Ovary (tissue), 9 donors: ENCODE results near the gene PGAM2. TPM values are rescaled to one million over a fixed set of nuclear protein-coding genes. Genes with fewer than 3 reads are reported as not detected.
A peak's percentile ranks its signal among the peaks of the same experiment; 100 is the strongest.
"Not testable (repeated sequence)": the region's sequence is repeated elsewhere in the genome, so short reads cannot be mapped to it uniquely, and the experiment has no call there.

Experiments used
- DNase-seq, 5 donors: peaks; one replicate each; pipeline ENCODE4 v3.0.0-alpha.2; 2019 to 2020
- H3K27ac ChIP-seq, 2 donors: fragments of 200-600 bp; one replicate each; pipeline versions ENCODE4 v1.5.1 to v1.8.0; 2019 to 2022
- H3K27me3 ChIP-seq: fragments of 200-600 bp; one replicate; pipeline ENCODE4 v1.8.0; 2022
- H3K36me3 ChIP-seq: fragments of 200-600 bp; sonication (generic); one replicate; pipeline ENCODE4 v1.5.1; 2019
- H3K4me1 ChIP-seq: one replicate; pipeline ENCODE4 v1.8.1; 2013; ENCODE audit warnings: mild to moderate bottlenecking, moderate library complexity; ENCODE audit not compliant: insufficient read depth
- H3K4me3 ChIP-seq: fragments of 200-600 bp; sonication (generic); one replicate; pipeline ENCODE4 v1.5.1; 2017
- H3K9me3 ChIP-seq, 2 donors: fragments of 200-600 bp in 1 of 2; sonication (generic) in 1 of 2; one replicate each; pipeline versions ENCODE4 v1.5.1 to v1.8.1; 2013 to 2019; ENCODE audit warnings: mild to moderate bottlenecking in 1 of 2, moderate library complexity in 1 of 2
- CTCF ChIP-seq, 3 donors: fragments of 450-650 bp in 2 of 3; fragments of 200-600 bp in 1 of 3; IDR thresholded peaks; one replicate each; pipeline versions ENCODE4 v1.5.1 to v1.8.0; 2016 to 2022; ENCODE audit warnings: antibody characterized with exemption in 3 of 3, mild to moderate bottlenecking in 1 of 3
- EP300 ChIP-seq: sonication (generic); formaldehyde crosslinking; IDR thresholded peaks from one replicate; pipeline ENCODE4 v1.6.1; 2017; ENCODE audit warnings: antibody characterized with exemption
- POLR2A ChIP-seq: fragments of 450-650 bp; IDR thresholded peaks from one replicate; pipeline ENCODE4 v1.6.1; 2017; ENCODE audit warnings: antibody characterized with exemption, mild to moderate bottlenecking, moderate library complexity
- WGBS, 3 donors: extraction: QIAGEN DNeasy Blood & Tissue Kit in 1 of 3; methylation state at CpG; one replicate each; pipeline versions ENCODE4 v1.1.5 to v1.1.7; 2013 to 2017; 5-methylcytosine and 5-hydroxymethylcytosine counted together
- intact Hi-C, 4 donors: fragments of 100-400 bp; cut with DNase I; formaldehyde crosslinking; loops; one replicate each; pipeline versions ENCODE4 v1.11.0 to v1.15.1; 2022 to 2023
- polyA plus RNA-seq, 2 donors: library from polyadenylated mRNA; stranded (reverse); fragments of 200-250 nt in 1 of 2; fragments of 350-450 nt in 1 of 2; fragmentation: Illumina TruSeq in 1 of 2; extraction: RNeasy Lipid Tissue Mini Kit (QIAGEN cat#74804) in 1 of 2; gene quantifications; one replicate each; pipeline ENCODE4 v1.2.3, GENCODE V29; 2013 to 2014
- total RNA-seq, 7 donors: library from RNA; depleted of rRNA in 2 of 7; stranded (reverse); fragments of >200 nt in 2 of 7; fragmentation: NEBNext Ultra II Directional in 3 of 7; extraction: Animal tissue kit (Norgen Biotek cat#: 25700) in 3 of 7; gene quantifications; one replicate each; pipeline versions ENCODE4 v1.1.0 to v1.2.4, GENCODE V29; 2016 to 2023
- donor health status: DM: no; HTN: no; CAD: no; lungs with moderate emphysema.
- donor health status: DM: no; HTN: no; CAD: no.
- donor health status: Bipolar disorder and iron deficiency.
- donor health status: DM: yes; HTN: yes; CAD: no.
- donor health status: DM: no; HTN: no; CAD: no.
- donor health status: DM: yes; HTN: yes; CAD: no.

PGAM2 gene
- total and polyA plus RNA-seq, 9 donors, result 0.40 to 3.2 (median 1.7) TPM; not detected in 2

GRCh38 chr7:44043902-44044301 is 21.5 kb downstream of the PGAM2 start:
- peak overlapping the region in 1 of 2 donors; percentile 47 for H3K27ac ChIP-seq
- H3K4me1 ChIP-seq, result peaks cover 13% of the 10 kb centered on the region
- no peaks in the 10 kb centered on the region for H3K9me3 ChIP-seq
- intact Hi-C loops, result no loop called here
- peak overlapping the region; percentile 94 for H3K4me3 ChIP-seq
- 10 to 17% (median 13%) methylated on average over 8 of the region's 8 CpGs for WGBS, 3 donors
- H3K36me3 ChIP-seq, result no peaks in the 10 kb centered on the region
- H3K27me3 ChIP-seq, result no peaks in the 10 kb centered on the region
- DNase-seq, result peak in 1 of 5 donors; percentile 12
- TF ChIP-seq POLR2A (no peak), EP300 (no peak), CTCF (IDR thresholded peaks at IDR 0.05) (no peak)

GRCh38 chr7:44042221-44042620 is 23.1 kb downstream of the PGAM2 start:
- H3K9me3 ChIP-seq, result no peaks in the 10 kb centered on the region
- no peak overlapping the region for H3K27ac ChIP-seq
- peaks cover 13% of the 10 kb centered on the region for H3K4me1 ChIP-seq
- intact Hi-C loops, result no loop called here
- no peak for DNase-seq
- no peak for TF ChIP-seq POLR2A
- no peaks in the 10 kb centered on the region for H3K27me3 ChIP-seq
- 80 to 87% (median 82%) methylated on average over 2 of the region's 2 CpGs for WGBS, 3 donors
- no peak overlapping the region for H3K4me3 ChIP-seq
- H3K36me3 ChIP-seq, result no peaks in the 10 kb centered on the region

- H3K9me3 ChIP-seq, H3K36me3 ChIP-seq, H3K27ac ChIP-seq, H3K27me3 ChIP-seq, intact Hi-C loops: not testable (repeated sequence)
- WGBS, 3 donors, result 0 to 2% (median 2%) methylated on average over 31 to 43 of the region's 46 CpGs
- peak in 1 of 5 donors; percentile 44 for DNase-seq
- peaks cover 11% of the 10 kb centered on the region for H3K4me1 ChIP-seq
- peak overlapping the region; percentile 30 for H3K4me3 ChIP-seq
Measured at GRCh38 chr7:44040493-44040891, 24.9 kb downstream of the PGAM2 start.

- DNase-seq, result peak in 1 of 5 donors; percentile 43
- 0 to 14% methylated on average over 1 to 18 of the region's 40 CpGs; no CpG with 5 or more reads in 1 of the 3 donors for WGBS, 3 donors
- H3K27me3 ChIP-seq, H3K4me1 ChIP-seq, H3K36me3 ChIP-seq, H3K27ac ChIP-seq, intact Hi-C loops, H3K9me3 ChIP-seq: not testable (repeated sequence)
- H3K4me3 ChIP-seq, result peak overlapping the region; percentile 30
Measured at GRCh38 chr7:44039800-44040492, 25.4 kb downstream of the PGAM2 start.

GRCh38 chr7:44038961-44039558 is 26.3 kb downstream of the PGAM2 start:
- Histone ChIP-seq H3K27ac (peak overlapping the region in 1 of 2 donors; percentile 57), H3K4me3 (peak overlapping the region; percentile 34)
- H3K27me3 ChIP-seq, H3K4me1 ChIP-seq, intact Hi-C loops, H3K36me3 ChIP-seq, H3K9me3 ChIP-seq: not testable (repeated sequence)
- WGBS, 3 donors, result 5 to 11% (median 10%) methylated on average over 9 to 18 of the region's 26 CpGs
- DNase-seq, result peak; percentile 89 to 95 (median 91)

GRCh38 chr7:44038553-44038952 is 26.8 kb downstream of the PGAM2 start:
- H3K27me3 ChIP-seq, H3K9me3 ChIP-seq, H3K36me3 ChIP-seq, intact Hi-C loops, H3K27ac ChIP-seq, H3K4me1 ChIP-seq, H3K4me3 ChIP-seq: not testable (repeated sequence)
- 30% methylated on average over 6 of the region's 12 CpGs; no CpG with 5 or more reads in 2 of the 3 donors for WGBS, 3 donors
- peak in 1 of 5 donors; percentile 32 for DNase-seq

- H3K36me3 ChIP-seq, H3K27me3 ChIP-seq, H3K4me1 ChIP-seq, intact Hi-C loops, H3K9me3 ChIP-seq, H3K4me3 ChIP-seq, H3K27ac ChIP-seq: not testable (repeated sequence)
- peak in 1 of 5 donors; percentile 5 for DNase-seq
- 58 to 70% (median 59%) methylated on average over 2 of the region's 2 CpGs for WGBS, 3 donors
Measured at GRCh38 chr7:44037951-44038350, 27.4 kb downstream of the PGAM2 start.

- H3K27ac ChIP-seq, H3K4me3 ChIP-seq, H3K4me1 ChIP-seq, H3K36me3 ChIP-seq, intact Hi-C loops, DNase-seq, H3K9me3 ChIP-seq, H3K27me3 ChIP-seq: not testable (repeated sequence)
- WGBS, 3 donors, result 41 to 49% (median 46%) methylated on average over 8 to 10 of the region's 10 CpGs
Measured at GRCh38 chr7:44036364-44036763, 29.0 kb downstream of the PGAM2 start.

GRCh38 chr7:44033971-44034844 is 31.2 kb downstream of the PGAM2 start:
- H3K27me3 ChIP-seq, H3K36me3 ChIP-seq, H3K4me1 ChIP-seq, H3K9me3 ChIP-seq, intact Hi-C loops, H3K27ac ChIP-seq, H3K4me3 ChIP-seq, DNase-seq: not testable (repeated sequence)
- WGBS, 3 donors, result 85 to 90% (median 86%) methylated on average over 16 to 17 of the region's 18 CpGs

- H3K36me3 ChIP-seq, H3K4me3 ChIP-seq, H3K27ac ChIP-seq, H3K4me1 ChIP-seq, intact Hi-C loops, DNase-seq, H3K27me3 ChIP-seq, H3K9me3 ChIP-seq: not testable (repeated sequence)
- WGBS, 3 donors, result 81 to 84% (median 81%) methylated on average over 6 of the region's 6 CpGs
Measured at GRCh38 chr7:44032031-44032430, 33.3 kb downstream of the PGAM2 start.
